Fibroblast of villous mesenchyme (primary cell): Measurements from ENCODE around the gene DACT2. TPM values are rescaled to one million over a fixed set of nuclear protein-coding genes. Genes with fewer than 3 reads are reported as not detected.

ENCODE experiments used
- DNase-seq: peaks from one replicate; pipeline ENCODE4 v3.0.0-alpha.2; 2010; ENCODE audit warnings: low read depth
- H3K4me3 ChIP-seq: 2 replicates; pipeline ENCODE4 v1.5.1; 2011; ENCODE audit warnings: low read depth, mild to moderate bottlenecking, low read length
- total RNA-seq: library from RNA; depleted of rRNA; stranded (reverse); fragments of >200 nt; gene quantifications from 2 replicates; pipeline ENCODE4 v1.2.3, GENCODE V29; 2012
- TF ChIP-seq, protein P1 (sequence below): IDR thresholded peaks from 2 replicates; pipeline ENCODE4 v1.5.1; 2012; ENCODE audit warnings: low read depth, mild to moderate bottlenecking, low read length; ENCODE audit not compliant: insufficient read depth

DACT2 gene
- total RNA-seq, 1 donor, result not detected

- DNase-seq, result no peak
- TF ChIP-seq, protein P1, sequence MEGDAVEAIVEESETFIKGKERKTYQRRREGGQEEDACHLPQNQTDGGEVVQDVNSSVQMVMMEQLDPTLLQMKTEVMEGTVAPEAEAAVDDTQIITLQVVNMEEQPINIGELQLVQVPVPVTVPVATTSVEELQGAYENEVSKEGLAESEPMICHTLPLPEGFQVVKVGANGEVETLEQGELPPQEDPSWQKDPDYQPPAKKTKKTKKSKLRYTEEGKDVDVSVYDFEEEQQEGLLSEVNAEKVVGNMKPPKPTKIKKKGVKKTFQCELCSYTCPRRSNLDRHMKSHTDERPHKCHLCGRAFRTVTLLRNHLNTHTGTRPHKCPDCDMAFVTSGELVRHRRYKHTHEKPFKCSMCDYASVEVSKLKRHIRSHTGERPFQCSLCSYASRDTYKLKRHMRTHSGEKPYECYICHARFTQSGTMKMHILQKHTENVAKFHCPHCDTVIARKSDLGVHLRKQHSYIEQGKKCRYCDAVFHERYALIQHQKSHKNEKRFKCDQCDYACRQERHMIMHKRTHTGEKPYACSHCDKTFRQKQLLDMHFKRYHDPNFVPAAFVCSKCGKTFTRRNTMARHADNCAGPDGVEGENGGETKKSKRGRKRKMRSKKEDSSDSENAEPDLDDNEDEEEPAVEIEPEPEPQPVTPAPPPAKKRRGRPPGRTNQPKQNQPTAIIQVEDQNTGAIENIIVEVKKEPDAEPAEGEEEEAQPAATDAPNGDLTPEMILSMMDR, result no peak
These were observed 54.8 kb downstream of the DACT2 start for GRCh38 chr6:168264593-168265335.

DNA sequence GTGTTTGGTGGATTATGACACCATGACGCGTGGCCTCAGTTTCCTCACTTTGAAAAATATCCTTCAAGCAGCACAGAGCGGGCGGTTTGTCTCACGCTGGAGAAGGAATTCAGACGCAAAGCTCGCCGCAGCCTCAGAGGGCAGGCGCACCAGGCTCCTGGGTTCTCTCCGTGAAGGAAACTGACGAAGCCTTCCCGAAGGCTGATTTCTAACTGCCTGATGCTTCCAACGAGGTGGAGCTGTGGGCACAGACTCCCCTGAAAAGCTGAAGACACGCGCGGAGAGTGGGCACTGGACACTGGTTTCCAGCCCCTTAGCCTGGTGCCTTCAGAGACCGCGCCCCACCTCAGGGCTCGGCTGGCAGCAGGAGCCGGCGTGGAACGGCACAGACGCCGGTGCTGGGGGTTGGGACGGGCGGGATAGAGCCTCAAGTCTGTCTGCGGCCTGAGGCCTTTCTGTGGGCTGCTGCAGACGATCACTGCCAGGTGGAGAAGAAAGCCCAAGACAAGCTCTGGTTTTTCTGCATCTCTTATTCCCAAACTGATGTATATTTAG lies 56.1 kb downstream of the DACT2 start:
- H3K4me3 ChIP-seq, result no peak overlapping the region
- TF ChIP-seq, protein P1, result no peak

More at GRCh38 chr6:168264593-168265335, 54.8 kb downstream of the DACT2 start:
- H3K4me3 ChIP-seq, result no peak overlapping the region

DNA sequence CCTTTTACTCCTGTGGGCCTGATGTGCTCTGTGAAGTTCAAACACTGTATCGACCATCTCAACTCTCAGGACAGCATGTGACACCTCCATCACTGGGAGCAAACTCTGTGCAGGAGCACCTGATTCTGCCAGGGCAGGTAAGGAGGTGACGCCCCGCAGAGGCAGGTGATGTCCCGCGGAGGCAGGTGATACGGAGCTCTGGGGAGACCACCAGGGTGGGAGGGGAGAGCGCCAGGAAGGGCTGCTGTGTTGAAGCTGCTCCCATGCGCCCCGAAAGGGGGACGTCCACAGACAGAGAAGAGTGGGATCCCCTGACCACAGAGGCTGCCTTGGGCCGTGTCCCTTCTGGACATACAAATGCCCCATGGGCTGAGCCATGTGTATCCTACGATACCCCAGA lies 58.3 kb downstream of the DACT2 start:
- DNase-seq, result no peak
- TF ChIP-seq, protein P1, result no peak
- H3K4me3 ChIP-seq, result no peak overlapping the region

More for the DNA sequence above, 56.1 kb downstream of the DACT2 start:
- DNase-seq, result no peak

- TF ChIP-seq, protein P1, result no peak
- H3K4me3 ChIP-seq, result no peak overlapping the region
- DNase-seq, result no peak
These were observed 59.1 kb downstream of the DACT2 start for GRCh38 chr6:168260420-168260987.

DNA sequence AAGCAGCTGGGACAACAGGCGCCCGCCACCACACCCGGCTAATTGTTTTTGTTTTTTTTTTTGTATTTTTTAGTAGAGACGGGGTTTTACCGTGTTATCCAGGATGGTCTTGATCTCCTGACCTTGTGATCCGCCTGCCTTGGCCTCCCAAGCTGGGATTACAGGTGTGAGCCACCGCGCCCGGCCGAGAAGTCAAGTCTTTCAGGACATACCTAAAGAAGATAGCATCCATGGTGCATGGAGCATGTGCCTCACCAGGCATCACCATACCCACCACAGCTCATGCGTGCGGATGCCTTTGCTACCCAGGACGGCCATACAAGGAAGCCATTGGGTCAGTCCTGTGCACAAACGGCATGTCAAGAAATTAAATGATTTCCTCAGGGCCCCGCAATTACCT lies 60.8 kb downstream of the DACT2 start:
- no peak for DNase-seq
- TF ChIP-seq, protein P1, result no peak
- no peak overlapping the region for H3K4me3 ChIP-seq

- TF ChIP-seq, protein P1, result no peak
- no peak overlapping the region for H3K4me3 ChIP-seq
- no peak for DNase-seq
These were observed 62.6 kb downstream of the DACT2 start for GRCh38 chr6:168256940-168257339.

Other genes with a start within 250 kb of the DACT2 start
- gene FRMD1, start 240.6 kb downstream of the DACT2 start, total RNA-seq, result not detected in 2 replicates
- 0.32 TPM in 1 of 2 replicates, not detected in the other for gene SMOC2, start 121.4 kb upstream of the DACT2 start, total RNA-seq